ENCODE results near the gene VASH1. TPM values are rescaled to one million over a fixed set of nuclear protein-coding genes. Genes with fewer than 3 reads are reported as not detected.
A peak's percentile ranks its signal among the peaks of the same experiment; 100 is the strongest.
"Not testable (repeated sequence)": the region's sequence is repeated elsewhere in the genome, so short reads cannot be mapped to it uniquely, and the experiment has no call there.

Gene VASH1
- total RNA-seq, 2 experiments from 2014 or later, result 7.3 to 9.2 TPM

DNA sequence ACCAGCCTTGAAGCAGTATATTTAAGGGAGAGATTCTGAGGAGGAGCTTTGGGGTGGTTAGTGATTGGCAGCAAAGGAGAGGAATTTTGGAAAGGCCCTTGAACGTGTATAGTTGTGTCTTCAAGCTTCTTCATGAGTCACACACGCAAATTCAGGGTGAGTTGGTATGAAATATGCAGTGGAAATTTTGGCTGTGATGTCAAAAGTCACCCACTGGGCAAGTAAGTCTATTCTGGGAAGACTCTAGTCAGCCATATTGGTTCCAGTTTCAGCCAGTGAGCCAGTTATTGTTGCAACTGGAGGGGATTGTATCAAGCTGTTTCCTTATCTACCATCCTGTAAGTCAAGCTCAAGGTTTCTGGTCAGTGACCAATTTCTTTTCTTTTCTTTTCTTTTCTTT lies 32.0 kb upstream of the VASH1 start:
- TF ChIP-seq, protein P1, sequence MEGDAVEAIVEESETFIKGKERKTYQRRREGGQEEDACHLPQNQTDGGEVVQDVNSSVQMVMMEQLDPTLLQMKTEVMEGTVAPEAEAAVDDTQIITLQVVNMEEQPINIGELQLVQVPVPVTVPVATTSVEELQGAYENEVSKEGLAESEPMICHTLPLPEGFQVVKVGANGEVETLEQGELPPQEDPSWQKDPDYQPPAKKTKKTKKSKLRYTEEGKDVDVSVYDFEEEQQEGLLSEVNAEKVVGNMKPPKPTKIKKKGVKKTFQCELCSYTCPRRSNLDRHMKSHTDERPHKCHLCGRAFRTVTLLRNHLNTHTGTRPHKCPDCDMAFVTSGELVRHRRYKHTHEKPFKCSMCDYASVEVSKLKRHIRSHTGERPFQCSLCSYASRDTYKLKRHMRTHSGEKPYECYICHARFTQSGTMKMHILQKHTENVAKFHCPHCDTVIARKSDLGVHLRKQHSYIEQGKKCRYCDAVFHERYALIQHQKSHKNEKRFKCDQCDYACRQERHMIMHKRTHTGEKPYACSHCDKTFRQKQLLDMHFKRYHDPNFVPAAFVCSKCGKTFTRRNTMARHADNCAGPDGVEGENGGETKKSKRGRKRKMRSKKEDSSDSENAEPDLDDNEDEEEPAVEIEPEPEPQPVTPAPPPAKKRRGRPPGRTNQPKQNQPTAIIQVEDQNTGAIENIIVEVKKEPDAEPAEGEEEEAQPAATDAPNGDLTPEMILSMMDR (IDR thresholded peaks at IDR 0.05), result no peak
- Mint-ChIP-seq H3K4me1 (ENCODE audit: low read depth) (no peaks in the 10 kb centered on the region), H3K27ac (no peak overlapping the region), H3K27me3 (peaks cover 49% of the 10 kb centered on the region), H3K9me3 (no peaks in the 10 kb centered on the region), H3K36me3 (ENCODE audit: low read depth) (no peaks in the 10 kb centered on the region), H3K4me3 (no peak overlapping the region)
- ChIA-PET POLR2A (interaction anchor here (0.7 kb wide), 1 partner anchor 27 kb away, joined by 3 read pairs; no protein-coding TSS in a partner anchor), CTCF (no interaction called here)
- Histone ChIP-seq H3K27ac (ENCODE audit: low read depth in 1 of 2, low read length in 2 of 2) (no peak overlapping the region), H3K27me3 (ENCODE audit: control insufficient read depth in 1 of 2, insufficient read depth in 2 of 2, low read length in 2 of 2) (peaks cover 6 to 8% of the 10 kb centered on the region in 2 experiments), H3K4me1 (ENCODE audit: insufficient read depth, low read length) (no peaks in the 10 kb centered on the region), H3K4me3 (ENCODE audit: low read length) (no peak overlapping the region), H3K9me3 (ENCODE audit: control insufficient read depth in 1 of 2, insufficient read depth in 1 of 2, low read length in 2 of 2) (no peaks in the 10 kb centered on the region), H3K36me3 (ENCODE audit: insufficient read depth, low read length) (no peaks in the 10 kb centered on the region)
- no peak for ATAC-seq (ENCODE audit: poor library complexity)
- DNase-seq, result peak in 1 of 14 experiments; percentile 31
- intact Hi-C loops (cut with DNase I, micrococcal nuclease), result no loop called here

DNA sequence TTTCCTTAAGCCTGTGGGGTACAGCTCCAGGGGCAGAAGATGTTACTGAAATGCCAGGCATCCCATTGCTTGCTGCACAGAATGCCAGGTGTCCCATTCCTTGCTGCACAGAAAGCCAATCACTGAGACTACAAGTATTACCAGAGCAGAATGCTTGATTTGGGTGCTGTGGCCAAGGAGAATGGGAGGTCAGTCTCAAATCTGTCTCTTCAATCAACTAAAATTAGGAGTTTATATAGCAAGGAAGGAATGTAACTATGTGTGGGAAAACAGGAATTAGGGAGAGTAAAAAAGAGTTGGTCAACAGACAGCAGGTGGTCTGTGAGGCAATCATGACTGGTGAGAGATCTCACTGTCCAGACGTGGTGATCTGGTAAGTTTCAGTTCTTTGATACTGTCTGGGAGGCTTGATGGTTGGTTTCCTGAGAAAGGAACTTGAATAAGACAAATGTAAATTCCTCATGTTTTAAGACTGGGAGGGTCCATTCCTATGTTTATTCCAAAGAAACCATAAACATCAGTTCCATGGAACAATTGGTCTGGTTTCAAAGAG lies 31.2 kb upstream of the VASH1 start:
- H3K9me3 ChIP-seq (ENCODE audit: control insufficient read depth in 1 of 2, insufficient read depth in 1 of 2, low read length in 2 of 2), result peaks cover 0 to 7% of the 10 kb centered on the region in 2 experiments
- Mint-ChIP-seq H3K27me3 (peaks cover 42% of the 10 kb centered on the region), H3K9me3 (no peaks in the 10 kb centered on the region), H3K27ac (no peak overlapping the region), H3K36me3 (ENCODE audit: low read depth) (no peaks in the 10 kb centered on the region), H3K4me1 (ENCODE audit: low read depth) (no peaks in the 10 kb centered on the region), H3K4me3 (no peak overlapping the region)
- no peak overlapping the region for H3K4me3 ChIP-seq (ENCODE audit: low read length)
- ChIA-PET CTCF (no interaction called here), POLR2A (no interaction called here)
- H3K4me1 ChIP-seq (ENCODE audit: insufficient read depth, low read length), result no peaks in the 10 kb centered on the region
- DNase-seq, result no peak
- no peak for ATAC-seq (ENCODE audit: poor library complexity)
- peaks cover 6 to 7% of the 10 kb centered on the region in 2 experiments for H3K27me3 ChIP-seq (ENCODE audit: control insufficient read depth in 1 of 2, insufficient read depth in 2 of 2, low read length in 2 of 2)
- TF ChIP-seq, protein P1 (IDR thresholded peaks at IDR 0.05), result no peak
- H3K27ac ChIP-seq (ENCODE audit: low read depth in 1 of 2, low read length in 2 of 2), result no peak overlapping the region
- intact Hi-C loops (cut with DNase I, micrococcal nuclease), result no loop called here
- no peaks in the 10 kb centered on the region for H3K36me3 ChIP-seq (ENCODE audit: insufficient read depth, low read length)

DNA sequence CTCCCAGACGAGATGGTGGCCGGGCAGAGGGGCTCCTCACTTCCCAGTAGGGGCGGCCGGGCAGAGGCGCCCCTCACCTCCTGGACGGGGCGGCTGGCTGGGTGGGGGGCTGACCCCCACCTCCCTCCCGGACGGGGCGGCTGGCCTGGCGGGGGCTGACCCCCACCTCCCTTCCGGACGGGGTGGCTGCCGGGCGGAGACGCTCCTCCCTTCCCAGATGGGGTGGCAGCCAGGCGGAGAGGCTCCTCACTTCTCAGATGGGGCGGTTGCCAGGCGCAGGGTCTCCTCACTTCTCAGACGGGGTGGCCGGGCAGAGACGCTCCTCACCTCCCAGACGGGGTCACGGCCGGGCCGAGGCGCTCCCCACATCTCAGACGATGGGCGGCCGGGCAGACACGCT lies 26.8 kb upstream of the VASH1 start:
- H3K27ac Mint-ChIP-seq; H3K4me1 ChIP-seq (ENCODE audit: insufficient read depth, low read length); CTCF ChIA-PET; intact Hi-C loops (cut with DNase I, micrococcal nuclease); H3K4me3 ChIP-seq (ENCODE audit: low read length); H3K27ac ChIP-seq (ENCODE audit: low read depth in 1 of 2, low read length in 2 of 2); H3K4me1 Mint-ChIP-seq (ENCODE audit: low read depth); DNase-seq; H3K4me3 Mint-ChIP-seq; POLR2A ChIA-PET; H3K27me3 ChIP-seq (ENCODE audit: control insufficient read depth in 1 of 2, insufficient read depth in 2 of 2, low read length in 2 of 2); H3K36me3 Mint-ChIP-seq (ENCODE audit: low read depth); H3K36me3 ChIP-seq (ENCODE audit: insufficient read depth, low read length); H3K9me3 Mint-ChIP-seq; ATAC-seq (ENCODE audit: poor library complexity): not testable (repeated sequence)
- peaks cover 36% of the 10 kb centered on the region for H3K27me3 Mint-ChIP-seq
- peaks cover 3 to 10% of the 10 kb centered on the region in 2 experiments for H3K9me3 ChIP-seq (ENCODE audit: control insufficient read depth in 1 of 2, insufficient read depth in 1 of 2, low read length in 2 of 2)

DNA sequence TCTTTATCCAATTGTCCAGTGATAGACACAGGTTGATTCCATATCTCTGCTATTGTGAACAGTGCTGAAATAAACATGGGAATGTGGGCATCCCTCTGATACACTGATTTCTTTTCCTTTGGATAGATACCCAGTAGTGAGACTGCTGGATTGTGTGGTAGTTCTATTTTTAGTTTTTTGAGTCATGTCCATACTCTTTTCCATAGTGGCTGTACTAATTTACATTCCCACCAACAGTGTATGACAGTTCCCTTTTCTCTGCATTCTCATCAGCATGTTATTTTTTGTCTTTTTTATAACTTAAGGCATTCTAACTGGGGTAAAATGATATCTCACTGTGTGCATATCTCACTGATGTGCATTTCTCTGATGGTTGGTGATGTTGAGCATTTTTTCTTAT lies 24.8 kb upstream of the VASH1 start:
- H3K27ac ChIP-seq (ENCODE audit: low read depth in 1 of 2, low read length in 2 of 2), result no peak overlapping the region
- no peaks in the 10 kb centered on the region for H3K36me3 ChIP-seq (ENCODE audit: insufficient read depth, low read length)
- Mint-ChIP-seq H3K4me3 (no peak overlapping the region), H3K27ac (no peak overlapping the region), H3K9me3 (peaks cover 9% of the 10 kb centered on the region), H3K4me1 (ENCODE audit: low read depth) (no peaks in the 10 kb centered on the region), H3K36me3 (ENCODE audit: low read depth) (no peaks in the 10 kb centered on the region), H3K27me3 (peaks cover 25% of the 10 kb centered on the region)
- POLR2A ChIA-PET, result no interaction called here
- no peak overlapping the region for H3K4me3 ChIP-seq (ENCODE audit: low read length)
- no peak for DNase-seq
- no peaks in the 10 kb centered on the region for H3K27me3 ChIP-seq (ENCODE audit: control insufficient read depth in 1 of 2, insufficient read depth in 2 of 2, low read length in 2 of 2)
- no peaks in the 10 kb centered on the region for H3K4me1 ChIP-seq (ENCODE audit: insufficient read depth, low read length)
- peaks cover 19 to 20% of the 10 kb centered on the region in 2 experiments for H3K9me3 ChIP-seq (ENCODE audit: control insufficient read depth in 1 of 2, insufficient read depth in 1 of 2, low read length in 2 of 2)
- intact Hi-C loops (cut with DNase I, micrococcal nuclease), result no loop called here
- TF ChIP-seq, protein P1 (IDR thresholded peaks at IDR 0.05), result no peak
- CTCF ChIA-PET, result no interaction called here
- no peak for ATAC-seq (ENCODE audit: poor library complexity)

Data from CD4-positive, alpha-beta T cell (primary cell).